SU-DHL-6 (cell line): ENCODE results near the gene CDH23.

Experiments
- H2AFZ ChIP-seq: fragments of 200-600 bp; sonication (generic); 2 replicates; pipeline ENCODE4 v1.6.1; 2014; ENCODE audit warnings: low read depth, mild to moderate bottlenecking, moderate library complexity, mixed read lengths, antibody characterized with exemption, low read length; ENCODE audit not compliant: severe bottlenecking
- H3F3A ChIP-seq: fragments of 200-600 bp; shearing (Covaris generic); 2 replicates; pipeline ENCODE4 v1.6.0; 2016; ENCODE audit warnings: antibody characterized with exemption, mild to moderate bottlenecking; ENCODE audit not compliant: insufficient read depth
- H3K27ac ChIP-seq: fragments of 200-600 bp; sonication (generic); 2 replicates; pipeline ENCODE4 v1.5.1; 2016; ENCODE audit warnings: low read depth, mild to moderate bottlenecking, low read length, moderate library complexity, mixed read lengths
- H3K27me3 ChIP-seq: fragments of 200-600 bp; sonication (generic), shearing (Covaris generic); 2 replicates; pipeline ENCODE4 v1.6.0; 2014; ENCODE audit warnings: mild to moderate bottlenecking, low read length
- H3K36me3 ChIP-seq: fragments of 200-600 bp; sonication (generic); 2 replicates; pipeline ENCODE4 v1.6.1; 2014; ENCODE audit warnings: mild to moderate bottlenecking, low read length, mixed read lengths
- H3K4me2 ChIP-seq: fragments of 300-600, 200-600 bp; shearing (Covaris generic), sonication (generic); 2 replicates; pipeline ENCODE4 v1.6.0; 2014; ENCODE audit warnings: low read length, low read depth, mild to moderate bottlenecking; ENCODE audit not compliant: poor library complexity, severe bottlenecking
- H3K4me3 ChIP-seq: fragments of 200-600 bp; sonication (generic); 2 replicates; pipeline ENCODE4 v1.5.1; 2014; ENCODE audit warnings: antibody characterized with exemption, low read length, mild to moderate bottlenecking, mixed read lengths; ENCODE audit not compliant: insufficient read depth, poor library complexity, severe bottlenecking
- H3K79me2 ChIP-seq: fragments of 200-600 bp; sonication (generic); 2 replicates; pipeline ENCODE4 v1.6.1; 2014; ENCODE audit warnings: mild to moderate bottlenecking, low read length, moderate library complexity; ENCODE audit not compliant: insufficient read depth
- H3K9ac ChIP-seq: fragments of 200-600 bp; sonication (generic); 2 replicates; pipeline ENCODE4 v1.7.0; 2014; ENCODE audit warnings: mild to moderate bottlenecking, low read length
- H3K9me2 ChIP-seq: fragments of 200-600 bp; sonication (generic); replicated peaks from 2 replicates; pipeline ENCODE4 v1.6.1; 2014; ENCODE audit warnings: low read length; ENCODE audit not compliant: insufficient read depth
- H3K9me3 ChIP-seq: fragments of 200-600 bp; sonication (generic); 2 replicates; pipeline ENCODE4 v1.6.1; 2014; ENCODE audit warnings: low read length, mixed read lengths; ENCODE audit not compliant: insufficient read depth
- H4K20me1 ChIP-seq: fragments of 200-600 bp; sonication (generic); 2 replicates; pipeline ENCODE4 v1.6.1; 2014; ENCODE audit warnings: low read depth, mild to moderate bottlenecking, antibody characterized with exemption, low read length, moderate library complexity, mixed read lengths
- EZH2phosphoT487 ChIP-seq: fragments of 200-600 bp; sonication (generic), shearing (Covaris generic); conservative IDR thresholded peaks from 2 replicates; pipeline ENCODE4 v1.6.1; 2018; ENCODE audit warnings: mild to moderate bottlenecking, antibody characterized with exemption, low read length, moderate library complexity, mixed read lengths
- TF ChIP-seq, protein P1 (sequence below): fragments of 200-600 bp; sonication (generic); IDR thresholded peaks from one replicate; pipeline ENCODE4 v1.5.1; 2017; ENCODE audit warnings: antibody characterized with exemption, mild to moderate bottlenecking, low read length, moderate library complexity; ENCODE audit not compliant: insufficient read depth, poor library complexity, severe bottlenecking

The CDH23 gene

DNA sequence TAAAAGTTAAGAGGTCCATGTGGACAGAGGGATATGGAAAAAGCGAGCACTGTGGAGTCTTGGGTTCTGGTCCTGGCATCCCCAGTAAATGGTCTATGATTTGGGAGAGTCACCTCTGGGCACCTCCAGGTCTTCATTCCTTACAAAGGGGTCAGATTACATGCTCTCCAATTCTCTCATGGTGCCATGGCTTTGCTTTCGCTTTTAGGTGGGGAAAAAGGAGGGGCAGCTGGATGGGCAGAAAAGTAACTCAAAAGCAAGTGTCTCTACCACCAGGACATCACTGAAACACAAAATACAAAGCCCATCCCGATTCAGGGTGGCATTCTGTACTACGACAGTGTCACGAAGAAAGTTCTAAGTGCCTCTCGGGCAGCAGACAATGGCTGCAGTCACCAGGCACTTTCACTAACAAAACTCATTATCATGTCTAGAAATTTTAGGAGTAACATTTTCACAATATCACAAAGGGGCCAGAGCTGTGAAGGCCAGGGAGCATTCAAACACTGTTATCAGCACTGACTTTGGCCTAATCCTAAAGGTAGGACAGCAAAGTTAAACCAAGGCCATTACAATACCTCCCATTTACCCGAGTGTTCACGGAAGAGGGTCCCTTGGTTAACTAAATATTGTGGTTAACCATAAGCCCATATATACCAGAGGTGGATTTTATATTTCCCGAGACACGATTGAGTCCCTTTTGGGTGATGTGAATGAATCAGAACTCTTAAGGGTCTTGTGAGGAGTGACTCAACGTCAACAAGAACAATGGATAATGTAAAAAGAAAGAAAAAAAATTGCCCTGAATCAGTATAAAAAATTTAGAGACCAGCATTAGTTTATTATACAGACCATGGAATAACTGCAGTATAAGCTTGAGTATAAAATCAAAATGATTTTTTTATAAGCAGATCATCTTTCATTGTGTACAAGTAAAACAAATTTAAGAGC is 451.9 kb downstream of the CDH23 start:
- no peak overlapping the region for H2AFZ ChIP-seq
- no peaks in the 10 kb centered on the region for H3F3A ChIP-seq
- TF ChIP-seq, protein P1, sequence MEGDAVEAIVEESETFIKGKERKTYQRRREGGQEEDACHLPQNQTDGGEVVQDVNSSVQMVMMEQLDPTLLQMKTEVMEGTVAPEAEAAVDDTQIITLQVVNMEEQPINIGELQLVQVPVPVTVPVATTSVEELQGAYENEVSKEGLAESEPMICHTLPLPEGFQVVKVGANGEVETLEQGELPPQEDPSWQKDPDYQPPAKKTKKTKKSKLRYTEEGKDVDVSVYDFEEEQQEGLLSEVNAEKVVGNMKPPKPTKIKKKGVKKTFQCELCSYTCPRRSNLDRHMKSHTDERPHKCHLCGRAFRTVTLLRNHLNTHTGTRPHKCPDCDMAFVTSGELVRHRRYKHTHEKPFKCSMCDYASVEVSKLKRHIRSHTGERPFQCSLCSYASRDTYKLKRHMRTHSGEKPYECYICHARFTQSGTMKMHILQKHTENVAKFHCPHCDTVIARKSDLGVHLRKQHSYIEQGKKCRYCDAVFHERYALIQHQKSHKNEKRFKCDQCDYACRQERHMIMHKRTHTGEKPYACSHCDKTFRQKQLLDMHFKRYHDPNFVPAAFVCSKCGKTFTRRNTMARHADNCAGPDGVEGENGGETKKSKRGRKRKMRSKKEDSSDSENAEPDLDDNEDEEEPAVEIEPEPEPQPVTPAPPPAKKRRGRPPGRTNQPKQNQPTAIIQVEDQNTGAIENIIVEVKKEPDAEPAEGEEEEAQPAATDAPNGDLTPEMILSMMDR, result no peak
- TF ChIP-seq EZH2phosphoT487, result no peak
- H3K4me3 ChIP-seq, result no peak overlapping the region
- H3K9ac ChIP-seq, result no peak overlapping the region
- no peaks in the 10 kb centered on the region for H3K36me3 ChIP-seq
- H4K20me1 ChIP-seq, result peaks cover 5% of the 10 kb centered on the region
- no peaks in the 10 kb centered on the region for H3K9me2 ChIP-seq
- no peaks in the 10 kb centered on the region for H3K27me3 ChIP-seq
- H3K4me2 ChIP-seq, result no peak overlapping the region
- no peak overlapping the region for H3K27ac ChIP-seq
- H3K9me3 ChIP-seq, result no peaks in the 10 kb centered on the region
- H3K79me2 ChIP-seq, result peaks cover 19% of the 10 kb centered on the region; the same call in 1 of the 2 replicates

DNA sequence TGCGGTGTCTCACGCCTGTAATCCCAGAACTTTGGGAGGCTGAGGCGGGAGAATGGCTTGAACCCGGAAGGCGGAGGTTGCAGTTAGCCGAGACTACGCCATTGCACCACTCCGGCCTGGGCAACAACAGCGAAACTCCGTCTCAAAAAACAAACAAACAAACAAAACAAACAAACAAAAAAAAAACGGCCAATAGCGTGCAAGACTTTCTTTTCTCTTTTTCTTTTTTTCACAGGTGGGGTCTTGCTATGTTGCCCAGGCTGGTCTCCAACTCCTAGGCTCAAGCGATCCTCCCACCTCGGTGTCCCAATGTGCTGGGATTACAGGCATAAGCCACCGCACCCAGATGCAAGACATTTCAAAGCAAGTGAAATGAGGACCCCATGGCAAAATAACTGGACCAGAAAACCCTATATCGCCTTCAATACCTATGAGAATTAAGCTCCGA is 452.8 kb downstream of the CDH23 start:
- H3K9ac ChIP-seq, result no peak overlapping the region
- no peaks in the 10 kb centered on the region for H3K36me3 ChIP-seq
- no peaks in the 10 kb centered on the region for H3K9me2 ChIP-seq
- H3K79me2 ChIP-seq, result peaks cover 19% of the 10 kb centered on the region; the same call in 1 of the 2 replicates
- H3F3A ChIP-seq, result no peaks in the 10 kb centered on the region
- TF ChIP-seq, protein P1, result no peak
- TF ChIP-seq EZH2phosphoT487, result no peak
- peak overlapping the region; percentile 61 for H3K4me2 ChIP-seq
- no peaks in the 10 kb centered on the region for H3K9me3 ChIP-seq
- no peaks in the 10 kb centered on the region for H4K20me1 ChIP-seq
- H3K27ac ChIP-seq, result no peak overlapping the region
- H3K4me3 ChIP-seq, result no peak overlapping the region
- no peaks in the 10 kb centered on the region for H3K27me3 ChIP-seq
- no peak overlapping the region for H2AFZ ChIP-seq

DNA sequence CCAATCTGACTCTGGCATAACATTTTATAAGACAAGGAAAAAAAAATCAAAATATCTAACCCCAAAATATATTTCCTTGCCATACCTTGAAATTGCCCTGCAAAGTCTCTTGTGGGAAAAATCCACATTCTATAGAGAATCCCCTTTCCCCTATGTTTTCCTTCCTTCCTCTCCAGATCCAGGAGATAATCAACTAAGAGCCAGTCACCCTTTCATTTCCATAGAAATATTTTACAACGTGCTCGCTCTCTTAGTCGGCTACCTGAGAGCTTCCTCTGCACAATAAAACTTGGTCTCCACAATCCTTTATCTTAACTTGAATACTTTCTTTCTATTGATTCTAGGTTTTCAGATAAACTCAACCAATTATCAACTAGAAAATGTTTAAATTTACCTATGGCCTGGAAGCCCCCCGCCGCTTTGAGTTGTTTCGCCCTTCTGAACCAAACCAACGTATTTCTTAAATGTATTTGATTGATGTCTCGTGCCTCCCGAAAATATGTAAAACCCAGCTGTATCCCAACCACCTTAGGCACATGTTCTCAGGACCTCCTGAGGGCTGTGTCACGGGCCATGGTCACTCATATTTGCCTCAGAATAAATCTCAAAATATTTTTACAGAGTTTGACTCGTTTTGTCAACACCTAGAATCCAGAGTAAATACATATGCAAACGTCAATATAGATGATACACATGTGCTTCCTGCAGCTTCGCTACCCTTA is 453.5 kb downstream of the CDH23 start:
- Histone ChIP-seq H4K20me1 (no peaks in the 10 kb centered on the region), H3K27ac (no peak overlapping the region)

More for the DNA sequence above, 453.5 kb downstream of the CDH23 start:
- Histone ChIP-seq H3F3A (no peaks in the 10 kb centered on the region), H2AFZ (peak overlapping the region; percentile 57), H3K79me2 (peaks cover 19% of the 10 kb centered on the region; the same call in 1 of the 2 replicates), H3K4me2 (peak overlapping the region; percentile 61), H3K27me3 (no peaks in the 10 kb centered on the region), H3K9ac (peak overlapping the region; percentile 83), H3K4me3 (peak overlapping the region; percentile 84), H3K36me3 (no peaks in the 10 kb centered on the region), H3K9me2 (no peaks in the 10 kb centered on the region), H3K9me3 (no peaks in the 10 kb centered on the region)
- no peak for TF ChIP-seq EZH2phosphoT487
- TF ChIP-seq, protein P1, result no peak
